ENCODE data around the gene COA6. TPM values are rescaled to one million over a fixed set of nuclear protein-coding genes. Genes with fewer than 3 reads are reported as not detected.
"Not testable (repeated sequence)": the region's sequence is repeated elsewhere in the genome, so short reads cannot be mapped to it uniquely, and the experiment has no call there.

Gene COA6
- total RNA-seq, 4 donors from 2014 or later: 11.7 to 48.7 (median 19.0) TPM

GRCh38 chr1:234372011-234372757, 1.1 kb upstream of the COA6 start:
- TF ChIP-seq POLR2A (IDR thresholded peaks at IDR 0.05) (no peak), CTCF (IDR thresholded peaks at IDR 0.05) (no peak)
- no peaks in the 10 kb centered on the region for H3K9me3 ChIP-seq
- no peak for DNase-seq
- peak overlapping the region; percentile 73 to 79 (median 74) for H3K4me3 ChIP-seq
- H3K36me3 ChIP-seq: peaks cover 0 to 15% (median 0%) of the 10 kb centered on the region in 3 donors
- H3K4me1 ChIP-seq: peaks cover 0 to 16% (median 5%) of the 10 kb centered on the region in 4 donors
- H3K27me3 ChIP-seq: no peaks in the 10 kb centered on the region
- peak overlapping the region in 1 of 4 donors; percentile 95 for H3K27ac ChIP-seq

GRCh38 chr1:234373959-234374254, 651 bp downstream of the COA6 start:
- TF ChIP-seq POLR2A (IDR thresholded peaks at IDR 0.05) (no peak), CTCF (IDR thresholded peaks at IDR 0.05) (no peak)
- DNase-seq: no peak
- Histone ChIP-seq H3K36me3 (peaks cover 0 to 30% (median 0%) of the 10 kb centered on the region in 3 donors), H3K4me3 (peak overlapping the region; percentile 73 to 79 (median 74)), H3K27ac (peak overlapping the region; percentile 89 to 98 (median 94)), H3K4me1 (peaks cover 0 to 16% (median 5%) of the 10 kb centered on the region in 4 donors), H3K9me3 (no peaks in the 10 kb centered on the region), H3K27me3 (no peaks in the 10 kb centered on the region)

- Histone ChIP-seq H3K9me3 (no peaks in the 10 kb centered on the region), H3K4me1 (peaks cover 0 to 16% (median 5%) of the 10 kb centered on the region in 4 donors), H3K27me3 (no peaks in the 10 kb centered on the region), H3K27ac (no peak overlapping the region), H3K4me3 (no peak overlapping the region), H3K36me3 (peaks cover 0 to 46% (median 0%) of the 10 kb centered on the region in 3 donors)
- TF ChIP-seq CTCF (IDR thresholded peaks at IDR 0.05) (no peak), POLR2A (IDR thresholded peaks at IDR 0.05) (no peak)
- DNase-seq: no peak
Observed at GRCh38 chr1:234375672-234376071, 2.4 kb downstream of the COA6 start.

- H3K4me1 ChIP-seq, DNase-seq, H3K27me3 ChIP-seq, H3K9me3 ChIP-seq, H3K27ac ChIP-seq, H3K4me3 ChIP-seq: not testable (repeated sequence)
- peaks cover 0 to 58% (median 0%) of the 10 kb centered on the region in 3 donors for H3K36me3 ChIP-seq
Observed at GRCh38 chr1:234379591-234380109, 6.4 kb downstream of the COA6 start.

GRCh38 chr1:234381699-234382555, 8.7 kb downstream of the COA6 start:
- peaks cover 0 to 47% (median 0%) of the 10 kb centered on the region in 3 donors for H3K36me3 ChIP-seq
- no peak overlapping the region for H3K27ac ChIP-seq
- H3K9me3 ChIP-seq: no peaks in the 10 kb centered on the region
- no peaks in the 10 kb centered on the region for H3K4me1 ChIP-seq
- DNase-seq: no peak
- H3K27me3 ChIP-seq: no peaks in the 10 kb centered on the region
- H3K4me3 ChIP-seq: no peak overlapping the region
- TF ChIP-seq POLR2A (IDR thresholded peaks at IDR 0.05): no peak
- TF ChIP-seq CTCF (IDR thresholded peaks at IDR 0.05): no peak

GRCh38 chr1:234386122-234386521, 12.9 kb downstream of the COA6 start:
- Histone ChIP-seq H3K36me3 (peaks cover 0 to 17% (median 0%) of the 10 kb centered on the region in 3 donors), H3K27ac (no peak overlapping the region), H3K27me3 (no peaks in the 10 kb centered on the region), H3K9me3 (no peaks in the 10 kb centered on the region), H3K4me3 (no peak overlapping the region), H3K4me1 (no peaks in the 10 kb centered on the region)
- TF ChIP-seq POLR2A (IDR thresholded peaks at IDR 0.05) (no peak), CTCF (IDR thresholded peaks at IDR 0.05) (no peak)
- DNase-seq: no peak

Data from Peyer's patch (tissue), 4 donors.